Loucy (cell line): Measurements from ENCODE around the gene VWA5B2.

Experiments
- EZH2phosphoT487 ChIP-seq: fragments of 200-600 bp; IDR thresholded peaks from 2 replicates; pipeline ENCODE4 v1.6.1; 2018; ENCODE audit warnings: antibody characterized with exemption, mild to moderate bottlenecking, moderate library complexity, borderline replicate concordance
- TF ChIP-seq, protein P1 (sequence below): fragments of 200-600 bp; sonication (generic); conservative IDR thresholded peaks from 2 replicates; pipeline ENCODE4 v1.5.1; 2014; ENCODE audit warnings: mild to moderate bottlenecking, antibody characterized with exemption, low read length

DNA sequence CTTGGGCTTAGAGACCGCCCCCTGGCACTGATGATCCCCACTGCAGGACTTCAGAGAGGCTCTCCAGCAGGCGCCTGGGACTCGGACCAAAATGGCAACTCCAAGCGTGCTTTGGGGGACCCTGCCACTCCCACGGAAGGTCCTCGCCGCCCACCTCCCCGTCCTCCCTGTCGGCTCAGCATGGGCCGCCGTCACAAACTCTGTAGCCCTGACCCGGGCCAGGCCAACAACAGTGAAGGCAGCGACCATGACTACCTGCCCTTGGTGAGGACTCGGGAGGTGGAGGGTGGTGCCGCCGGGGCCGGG, 11.7 kb downstream of the VWA5B2 start:
- TF ChIP-seq, protein P1, sequence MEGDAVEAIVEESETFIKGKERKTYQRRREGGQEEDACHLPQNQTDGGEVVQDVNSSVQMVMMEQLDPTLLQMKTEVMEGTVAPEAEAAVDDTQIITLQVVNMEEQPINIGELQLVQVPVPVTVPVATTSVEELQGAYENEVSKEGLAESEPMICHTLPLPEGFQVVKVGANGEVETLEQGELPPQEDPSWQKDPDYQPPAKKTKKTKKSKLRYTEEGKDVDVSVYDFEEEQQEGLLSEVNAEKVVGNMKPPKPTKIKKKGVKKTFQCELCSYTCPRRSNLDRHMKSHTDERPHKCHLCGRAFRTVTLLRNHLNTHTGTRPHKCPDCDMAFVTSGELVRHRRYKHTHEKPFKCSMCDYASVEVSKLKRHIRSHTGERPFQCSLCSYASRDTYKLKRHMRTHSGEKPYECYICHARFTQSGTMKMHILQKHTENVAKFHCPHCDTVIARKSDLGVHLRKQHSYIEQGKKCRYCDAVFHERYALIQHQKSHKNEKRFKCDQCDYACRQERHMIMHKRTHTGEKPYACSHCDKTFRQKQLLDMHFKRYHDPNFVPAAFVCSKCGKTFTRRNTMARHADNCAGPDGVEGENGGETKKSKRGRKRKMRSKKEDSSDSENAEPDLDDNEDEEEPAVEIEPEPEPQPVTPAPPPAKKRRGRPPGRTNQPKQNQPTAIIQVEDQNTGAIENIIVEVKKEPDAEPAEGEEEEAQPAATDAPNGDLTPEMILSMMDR = no peak
- no peak for TF ChIP-seq EZH2phosphoT487
